Neural crest cell (in vitro differentiated cells): ENCODE data around the gene INTS6. TPM values are rescaled to one million over a fixed set of nuclear protein-coding genes. Genes with fewer than 3 reads are reported as not detected.

Source experiments
- DNase-seq: peaks from one replicate; pipeline ENCODE4 v3.0.0; 2021; ENCODE audit warnings: low read depth, mixed read lengths, low spot score
- H3K27ac Mint-ChIP-seq: one replicate; pipeline ENCODE4 v1.8.0; 2021; ENCODE audit warnings: mild to moderate bottlenecking, mixed read lengths; ENCODE audit not compliant: unreplicated experiment
- H3K27me3 Mint-ChIP-seq: 2 replicates; pipeline ENCODE4 v1.8.0; 2021; ENCODE audit warnings: low read depth, mild to moderate bottlenecking, mixed read lengths
- H3K36me3 Mint-ChIP-seq: 2 replicates; pipeline ENCODE4 v1.8.0; 2021; ENCODE audit warnings: low read depth, mild to moderate bottlenecking, mixed read lengths
- H3K4me1 Mint-ChIP-seq: 2 replicates; pipeline ENCODE4 v1.8.0; 2021; ENCODE audit warnings: mixed read lengths
- H3K4me3 Mint-ChIP-seq: one replicate; pipeline ENCODE4 v1.8.0; 2021; ENCODE audit warnings: mild to moderate bottlenecking, mixed read lengths
- H3K9me3 Mint-ChIP-seq: 2 replicates; pipeline ENCODE4 v1.8.0; 2021; ENCODE audit warnings: mixed read lengths
- CTCF ChIP-seq: fragments of 200-600 bp; sonication (generic); conservative IDR thresholded peaks from 2 replicates; pipeline ENCODE4 v1.5.0; 2021; ENCODE audit warnings: antibody characterized with exemption, mild to moderate bottlenecking
- total RNA-seq: library from RNA; stranded (reverse); gene quantifications from 2 replicates; pipeline ENCODE4 v1.2.1, GENCODE V29; 2021

Gene INTS6
- total RNA-seq, 1 donor from 2014 or later = 38.1 TPM

DNA sequence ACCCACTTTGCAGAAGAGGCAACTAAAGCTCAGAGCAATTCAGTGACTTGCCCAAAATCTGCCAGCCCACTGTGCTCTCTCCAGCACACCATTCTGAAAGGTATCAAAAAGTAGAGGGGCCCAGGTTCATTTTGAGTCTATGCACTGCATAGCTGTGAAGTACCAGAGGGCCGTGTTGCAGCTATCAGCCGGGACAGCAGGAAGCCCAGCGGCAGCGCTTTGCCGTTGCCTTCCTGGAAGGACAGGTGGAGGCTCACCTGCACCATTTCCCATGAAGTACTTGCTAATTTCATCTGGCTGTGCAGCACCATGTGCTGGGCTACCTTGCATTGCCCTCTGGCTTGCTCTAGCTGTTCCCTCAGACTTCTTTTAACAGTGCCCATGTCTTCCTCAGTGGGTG is 116.1 kb downstream of the INTS6 start:
- no peak for DNase-seq
- TF ChIP-seq CTCF = no peak
- Mint-ChIP-seq H3K4me1 (peaks cover 5% of the 10 kb centered on the region), H3K4me3 (no peak overlapping the region), H3K27me3 (peaks cover 27% of the 10 kb centered on the region), H3K9me3 (no peaks in the 10 kb centered on the region), H3K27ac (no peak overlapping the region), H3K36me3 (no peaks in the 10 kb centered on the region)

DNA sequence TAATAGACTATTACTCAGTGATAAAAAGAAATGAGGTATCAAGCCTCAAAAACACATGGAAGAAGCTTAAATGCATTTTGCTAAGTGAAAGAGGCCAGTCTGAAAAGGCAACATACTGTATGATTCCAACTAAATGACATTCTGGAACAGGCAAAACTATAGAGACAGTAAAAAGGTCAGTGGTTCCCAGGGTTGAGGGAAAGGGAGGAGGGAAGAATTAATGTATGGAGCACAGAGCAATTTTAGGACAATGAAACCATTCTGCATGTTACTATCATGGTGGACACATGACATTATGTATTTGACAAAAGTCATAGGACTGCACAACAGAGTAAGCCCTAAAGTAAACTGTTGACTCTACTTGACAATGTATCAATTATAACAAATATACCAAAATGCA is 119.0 kb downstream of the INTS6 start:
- H3K4me3 Mint-ChIP-seq = no peak overlapping the region
- no peak for DNase-seq
- H3K27me3 Mint-ChIP-seq = peaks cover 23% of the 10 kb centered on the region
- H3K36me3 Mint-ChIP-seq = no peaks in the 10 kb centered on the region
- no peaks in the 10 kb centered on the region for H3K9me3 Mint-ChIP-seq
- TF ChIP-seq CTCF = no peak
- peaks cover 5% of the 10 kb centered on the region for H3K4me1 Mint-ChIP-seq
- H3K27ac Mint-ChIP-seq = no peak overlapping the region

DNA sequence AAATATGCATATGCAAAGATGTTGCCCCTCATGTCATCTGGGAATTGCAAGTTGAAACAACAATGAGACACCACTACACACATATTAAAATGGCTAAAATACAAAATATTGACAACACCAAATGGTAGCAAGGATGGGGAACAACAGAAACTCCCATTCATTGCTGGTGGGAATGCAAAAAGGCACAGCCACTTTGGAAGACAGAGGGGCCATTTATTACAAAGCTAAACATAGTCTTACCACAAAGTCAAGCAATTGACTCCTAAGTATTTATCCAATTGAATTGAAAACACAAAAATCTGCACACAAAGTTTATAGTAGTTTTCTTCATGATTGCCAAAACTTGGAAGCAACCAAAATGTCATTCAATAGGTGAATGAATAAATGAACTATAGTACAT is 119.4 kb downstream of the INTS6 start:
- no peak for DNase-seq
- Mint-ChIP-seq H3K4me1 (peaks cover 5% of the 10 kb centered on the region), H3K27me3 (peaks cover 23% of the 10 kb centered on the region)

GRCh38 chr13:51332566-51333361 is 120.1 kb downstream of the INTS6 start:
- peaks cover 5% of the 10 kb centered on the region for H3K4me1 Mint-ChIP-seq

More for the DNA sequence above, 119.4 kb downstream of the INTS6 start:
- Mint-ChIP-seq H3K4me3 (no peak overlapping the region), H3K9me3 (no peaks in the 10 kb centered on the region), H3K27ac (no peak overlapping the region), H3K36me3 (no peaks in the 10 kb centered on the region)
- no peak for TF ChIP-seq CTCF

GRCh38 chr13:51331354-51331861 is 121.4 kb downstream of the INTS6 start:
- H3K27me3 Mint-ChIP-seq = peaks cover 9% of the 10 kb centered on the region
- H3K4me3 Mint-ChIP-seq = no peak overlapping the region
- peaks cover 5% of the 10 kb centered on the region for H3K4me1 Mint-ChIP-seq
- TF ChIP-seq CTCF = no peak
- no peaks in the 10 kb centered on the region for H3K36me3 Mint-ChIP-seq
- H3K27ac Mint-ChIP-seq = no peak overlapping the region
- no peak for DNase-seq
- H3K9me3 Mint-ChIP-seq = no peaks in the 10 kb centered on the region

More at GRCh38 chr13:51332566-51333361, 120.1 kb downstream of the INTS6 start:
- Mint-ChIP-seq H3K9me3 (no peaks in the 10 kb centered on the region), H3K27ac (no peak overlapping the region), H3K36me3 (no peaks in the 10 kb centered on the region), H3K27me3 (peaks cover 18% of the 10 kb centered on the region), H3K4me3 (no peak overlapping the region)
- no peak for TF ChIP-seq CTCF
- no peak for DNase-seq
